SK-N-SH treated with all-trans-retinoic acid at 6 μM for 48 hours (cell line): ENCODE results near the gene CCDC158.

Experiments
- CSRNP3 ChIP-seq: fragments of 250-450 bp; sonication (Bioruptor Pico); IDR thresholded peaks from 2 replicates; pipeline ENCODE4 v1.5.1; 2021; ENCODE audit warnings: mild to moderate bottlenecking, moderate library complexity
- PATZ1 ChIP-seq: fragments of 250-450 bp; sonication (Bioruptor Pico); IDR thresholded peaks from 2 replicates; pipeline ENCODE4 v1.8.0; 2020; ENCODE audit warnings: mild to moderate bottlenecking, moderate library complexity, borderline replicate concordance

- TF ChIP-seq PATZ1 (no peak), CSRNP3 (CRISPR knock-in tag) (no peak)
Observed at GRCh38 chr4:76339364-76339763, 81.6 kb downstream of the CCDC158 start.
